Ovary (tissue), 9 donors: ENCODE data around the gene CSTPP1. TPM values are rescaled to one million over a fixed set of nuclear protein-coding genes. Genes with fewer than 3 reads are reported as not detected.

Experiments used
- DNase-seq, 5 donors: peaks; one replicate each; pipeline ENCODE4 v3.0.0-alpha.2; 2019 to 2020
- H3K27ac ChIP-seq, 2 donors: fragments of 200-600 bp; one replicate each; pipeline versions ENCODE4 v1.5.1 to v1.8.0; 2019 to 2022
- H3K27me3 ChIP-seq: fragments of 200-600 bp; one replicate; pipeline ENCODE4 v1.8.0; 2022
- H3K36me3 ChIP-seq: fragments of 200-600 bp; sonication (generic); one replicate; pipeline ENCODE4 v1.5.1; 2019
- H3K4me1 ChIP-seq: one replicate; pipeline ENCODE4 v1.8.1; 2013; ENCODE audit warnings: mild to moderate bottlenecking, moderate library complexity; ENCODE audit not compliant: insufficient read depth
- H3K4me3 ChIP-seq: fragments of 200-600 bp; sonication (generic); one replicate; pipeline ENCODE4 v1.5.1; 2017
- H3K9me3 ChIP-seq, 2 donors: fragments of 200-600 bp in 1 of 2; sonication (generic) in 1 of 2; one replicate each; pipeline versions ENCODE4 v1.5.1 to v1.8.1; 2013 to 2019; ENCODE audit warnings: mild to moderate bottlenecking in 1 of 2, moderate library complexity in 1 of 2
- EP300 ChIP-seq: sonication (generic); formaldehyde crosslinking; IDR thresholded peaks from one replicate; pipeline ENCODE4 v1.6.1; 2017; ENCODE audit warnings: antibody characterized with exemption
- POLR2A ChIP-seq: fragments of 450-650 bp; IDR thresholded peaks from one replicate; pipeline ENCODE4 v1.6.1; 2017; ENCODE audit warnings: antibody characterized with exemption, mild to moderate bottlenecking, moderate library complexity
- WGBS, 3 donors: extraction: QIAGEN DNeasy Blood & Tissue Kit in 1 of 3; methylation state at CpG; one replicate each; pipeline versions ENCODE4 v1.1.5 to v1.1.7; 2013 to 2017; 5-methylcytosine and 5-hydroxymethylcytosine counted together
- intact Hi-C, 4 donors: fragments of 100-400 bp; cut with DNase I; formaldehyde crosslinking; loops; one replicate each; pipeline versions ENCODE4 v1.11.0 to v1.15.1; 2022 to 2023
- polyA plus RNA-seq, 2 donors: library from polyadenylated mRNA; stranded (reverse); fragments of 200-250 nt in 1 of 2; fragments of 350-450 nt in 1 of 2; fragmentation: Illumina TruSeq in 1 of 2; extraction: RNeasy Lipid Tissue Mini Kit (QIAGEN cat#74804) in 1 of 2; gene quantifications; one replicate each; pipeline ENCODE4 v1.2.3, GENCODE V29; 2013 to 2014
- total RNA-seq, 7 donors: library from RNA; depleted of rRNA in 2 of 7; stranded (reverse); fragments of >200 nt in 2 of 7; fragmentation: NEBNext Ultra II Directional in 3 of 7; extraction: Animal tissue kit (Norgen Biotek cat#: 25700) in 3 of 7; gene quantifications; one replicate each; pipeline versions ENCODE4 v1.1.0 to v1.2.4, GENCODE V29; 2016 to 2023
- TF ChIP-seq, protein P1 (sequence below), 3 donors: fragments of 450-650 bp in 2 of 3; fragments of 200-600 bp in 1 of 3; IDR thresholded peaks; one replicate each; pipeline versions ENCODE4 v1.5.1 to v1.8.0; 2016 to 2022; ENCODE audit warnings: antibody characterized with exemption in 3 of 3, mild to moderate bottlenecking in 1 of 3
- donor health status: DM: no; HTN: no; CAD: no; lungs with moderate emphysema.
- donor health status: DM: no; HTN: no; CAD: no.
- donor health status: Bipolar disorder and iron deficiency.
- donor health status: DM: yes; HTN: yes; CAD: no.
- donor health status: DM: no; HTN: no; CAD: no.
- donor health status: DM: yes; HTN: yes; CAD: no.

CSTPP1 gene
- total and polyA plus RNA-seq, 9 donors = 20.3 to 42.6 (median 25.6) TPM

- 34 to 39% (median 37%) methylated on average over 8 to 13 of the region's 13 CpGs for WGBS, 3 donors
- Histone ChIP-seq H3K27ac (peak overlapping the region; percentile 81 to 94), H3K36me3 (no peaks in the 10 kb centered on the region), H3K4me3 (peak overlapping the region; percentile 61), H3K9me3 (no peaks in the 10 kb centered on the region), H3K27me3 (no peaks in the 10 kb centered on the region), H3K4me1 (peaks cover 8% of the 10 kb centered on the region)
- TF ChIP-seq, protein P1, sequence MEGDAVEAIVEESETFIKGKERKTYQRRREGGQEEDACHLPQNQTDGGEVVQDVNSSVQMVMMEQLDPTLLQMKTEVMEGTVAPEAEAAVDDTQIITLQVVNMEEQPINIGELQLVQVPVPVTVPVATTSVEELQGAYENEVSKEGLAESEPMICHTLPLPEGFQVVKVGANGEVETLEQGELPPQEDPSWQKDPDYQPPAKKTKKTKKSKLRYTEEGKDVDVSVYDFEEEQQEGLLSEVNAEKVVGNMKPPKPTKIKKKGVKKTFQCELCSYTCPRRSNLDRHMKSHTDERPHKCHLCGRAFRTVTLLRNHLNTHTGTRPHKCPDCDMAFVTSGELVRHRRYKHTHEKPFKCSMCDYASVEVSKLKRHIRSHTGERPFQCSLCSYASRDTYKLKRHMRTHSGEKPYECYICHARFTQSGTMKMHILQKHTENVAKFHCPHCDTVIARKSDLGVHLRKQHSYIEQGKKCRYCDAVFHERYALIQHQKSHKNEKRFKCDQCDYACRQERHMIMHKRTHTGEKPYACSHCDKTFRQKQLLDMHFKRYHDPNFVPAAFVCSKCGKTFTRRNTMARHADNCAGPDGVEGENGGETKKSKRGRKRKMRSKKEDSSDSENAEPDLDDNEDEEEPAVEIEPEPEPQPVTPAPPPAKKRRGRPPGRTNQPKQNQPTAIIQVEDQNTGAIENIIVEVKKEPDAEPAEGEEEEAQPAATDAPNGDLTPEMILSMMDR (IDR thresholded peaks at IDR 0.05) = no peak
- no peak for TF ChIP-seq POLR2A
- TF ChIP-seq EP300 = no peak
- intact Hi-C loops = loop anchor here in 3 of 4 donors (2.0 to 10.0 kb wide), 4 partner anchors 30 to 230 kb away; partner anchors contain the start of genes DDB2 (in 1 of the 3), MYBPC3 (in 1 of the 3) and NR1H3 (in 1 of the 3)
- peak in 3 of 5 donors; percentile 31 to 62 (median 50) for DNase-seq
These were observed 248.2 kb downstream of the CSTPP1 start for GRCh38 chr11:47184711-47185304.

GRCh38 chr11:47185305-47186075 is 248.9 kb downstream of the CSTPP1 start:
- intact Hi-C loops = loop anchor here in 2 of 4 donors (2.0 to 10.0 kb wide), 2 partner anchors 29 to 229 kb away; partner anchors contain the start of gene DDB2 (in 1 of the 2)
- H3K36me3 ChIP-seq = no peaks in the 10 kb centered on the region
- H3K9me3 ChIP-seq = no peaks in the 10 kb centered on the region
- DNase-seq = peak; percentile 70 to 79 (median 72)
- 2 to 6% (median 5%) methylated on average over 31 to 50 of the region's 50 CpGs for WGBS, 3 donors
- TF ChIP-seq POLR2A (no peak), EP300 (no peak)
- TF ChIP-seq, protein P1 (IDR thresholded peaks at IDR 0.05) = no peak
- H3K4me3 ChIP-seq = peak overlapping the region; percentile 61
- peak overlapping the region; percentile 81 to 94 for H3K27ac ChIP-seq
- peaks cover 8% of the 10 kb centered on the region for H3K4me1 ChIP-seq
- H3K27me3 ChIP-seq = no peaks in the 10 kb centered on the region

DNA sequence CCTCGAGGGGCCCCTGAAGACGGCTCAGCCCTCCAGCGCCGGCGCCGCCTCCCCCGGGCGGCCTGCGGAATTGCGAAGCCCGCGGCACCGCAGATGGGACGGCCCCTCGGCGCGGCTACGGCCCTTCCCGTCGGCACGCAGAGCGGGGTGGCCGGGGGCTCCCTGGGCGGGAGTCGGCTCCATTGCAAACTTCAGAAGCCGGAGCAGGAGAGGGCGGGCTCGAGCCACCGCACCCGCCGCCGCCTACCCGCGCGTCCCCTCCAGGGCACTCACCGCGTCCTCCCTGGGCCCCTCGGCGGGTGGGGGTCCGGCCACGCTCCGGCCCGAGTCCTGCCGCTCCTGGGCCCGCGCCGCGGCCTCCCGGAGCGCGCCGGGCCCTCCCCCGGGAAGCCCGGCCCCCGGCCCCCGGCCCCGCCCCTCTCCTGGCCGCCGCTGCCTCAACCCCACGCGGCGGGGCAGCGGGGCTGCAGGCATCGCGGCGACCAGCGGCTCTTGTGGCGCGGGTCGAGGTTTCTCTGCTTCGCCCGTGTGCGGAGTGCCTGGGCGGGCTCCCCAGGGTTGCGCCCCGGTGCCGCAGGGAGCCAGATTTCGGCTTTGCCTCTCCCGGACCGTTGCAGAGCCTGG is 249.6 kb downstream of the CSTPP1 start, which contains the start of gene PACSIN3:
TSS of gene PACSIN3 (minus strand) at position 359 of the 624 bp plus-strand sequence. CDS start 3,707 bp downstream, outside the sequence.
- WGBS, 3 donors = 0 to 1% (median 0%) methylated on average over 30 to 80 of the region's 80 CpGs
- DNase-seq = peak; percentile 53 to 76 (median 67)
- Histone ChIP-seq H3K4me3 (peak within 1 kb of the TSS; percentile 61), H3K4me1 (peaks cover 8% of the 10 kb centered on the region), H3K27ac (peak within 1 kb of the TSS; percentile 81 to 94), H3K9me3 (no peaks in the 10 kb centered on the region), H3K36me3 (no peaks in the 10 kb centered on the region), H3K27me3 (no peaks in the 10 kb centered on the region)
- no peak for TF ChIP-seq EP300
- no peak for TF ChIP-seq POLR2A
- TF ChIP-seq, protein P1 (IDR thresholded peaks at IDR 0.05) = no peak
- intact Hi-C loops = loop anchor here in 1 of 4 donors (10.0 kb wide), 1 partner anchor 229 kb away; no protein-coding TSS in a partner anchor
